SH-SY5Y (cell line): ENCODE measurements around the gene MTX1.

ENCODE experiments used
- GATA2 ChIP-seq: IDR thresholded peaks from 2 replicates; pipeline ENCODE4 v1.6.1; 2011; ENCODE audit warnings: mild to moderate bottlenecking, low read depth, low read length
- GATA3 ChIP-seq: IDR thresholded peaks from 2 replicates; pipeline ENCODE4 v1.6.1; 2011; ENCODE audit warnings: low read depth, mild to moderate bottlenecking, low read length, moderate library complexity

GRCh38 chr1:155166471-155167165 lies 41.9 kb upstream of the MTX1 start:
- TF ChIP-seq GATA2 (no peak), GATA3 (no peak)
